Measurements from ENCODE around the gene FAM20A.

The FAM20A gene

GRCh38 chr17:68514831-68515635 lies 86.1 kb downstream of the FAM20A start:
- in situ Hi-C loops (cut with MboI; ENCODE audit: low sequenced_read_pairs, unreplicated experiment), result no loop called here
- no peak for TF ChIP-seq CTCF (IDR thresholded peaks at IDR 0.05; ENCODE audit: borderline replicate concordance, control extremely low read depth, extremely low read depth, insufficient read depth, missing control alignments)
- no peak for DNase-seq (ENCODE audit: low spot score)

GRCh38 chr17:68513932-68514331 lies 87.2 kb downstream of the FAM20A start:
- no peak for DNase-seq (ENCODE audit: low spot score)
- no peak for TF ChIP-seq CTCF (IDR thresholded peaks at IDR 0.05; ENCODE audit: borderline replicate concordance, control extremely low read depth, extremely low read depth, insufficient read depth, missing control alignments)
- in situ Hi-C loops (cut with MboI; ENCODE audit: low sequenced_read_pairs, unreplicated experiment), result no loop called here

GRCh38 chr17:68512960-68513474 lies 88.2 kb downstream of the FAM20A start:
- no peak for TF ChIP-seq CTCF (IDR thresholded peaks at IDR 0.05; ENCODE audit: borderline replicate concordance, control extremely low read depth, extremely low read depth, insufficient read depth, missing control alignments)
- no peak for DNase-seq (ENCODE audit: low spot score)
- in situ Hi-C loops (cut with MboI; ENCODE audit: low sequenced_read_pairs, unreplicated experiment), result no loop called here

GRCh38 chr17:68512247-68512959 lies 88.8 kb downstream of the FAM20A start, which contains the start of gene PRKAR1A:
Gene PRKAR1A (plus strand): TSS chr17:68512430. CDS start chr17:68515400, 2,970 bp downstream.
- TF ChIP-seq CTCF (IDR thresholded peaks at IDR 0.05; ENCODE audit: borderline replicate concordance, control extremely low read depth, extremely low read depth, insufficient read depth, missing control alignments), result no peak
- in situ Hi-C loops (cut with MboI; ENCODE audit: low sequenced_read_pairs, unreplicated experiment), result no loop called here
- peak; percentile 96 for DNase-seq (ENCODE audit: low spot score)

GRCh38 chr17:68511671-68512246 lies 89.4 kb downstream of the FAM20A start:
- DNase-seq (ENCODE audit: low spot score), result peak; percentile 79
- TF ChIP-seq CTCF (IDR thresholded peaks at IDR 0.05; ENCODE audit: borderline replicate concordance, control extremely low read depth, extremely low read depth, insufficient read depth, missing control alignments), result peak; percentile 9
- in situ Hi-C loops (cut with MboI; ENCODE audit: low sequenced_read_pairs, unreplicated experiment), result no loop called here

GRCh38 chr17:68511254-68511670 lies 89.9 kb downstream of the FAM20A start:
- in situ Hi-C loops (cut with MboI; ENCODE audit: low sequenced_read_pairs, unreplicated experiment), result no loop called here
- DNase-seq (ENCODE audit: low spot score), result no peak
- TF ChIP-seq CTCF (IDR thresholded peaks at IDR 0.05; ENCODE audit: borderline replicate concordance, control extremely low read depth, extremely low read depth, insufficient read depth, missing control alignments), result no peak
